ENCODE results near the gene MAPKAPK3. TPM values are rescaled to one million over a fixed set of nuclear protein-coding genes. Genes with fewer than 3 reads are reported as not detected.

MAPKAPK3 gene
- total RNA-seq, 4 donors from 2014 or later = 17.2 to 53.7 (median 18.0) TPM

DNA sequence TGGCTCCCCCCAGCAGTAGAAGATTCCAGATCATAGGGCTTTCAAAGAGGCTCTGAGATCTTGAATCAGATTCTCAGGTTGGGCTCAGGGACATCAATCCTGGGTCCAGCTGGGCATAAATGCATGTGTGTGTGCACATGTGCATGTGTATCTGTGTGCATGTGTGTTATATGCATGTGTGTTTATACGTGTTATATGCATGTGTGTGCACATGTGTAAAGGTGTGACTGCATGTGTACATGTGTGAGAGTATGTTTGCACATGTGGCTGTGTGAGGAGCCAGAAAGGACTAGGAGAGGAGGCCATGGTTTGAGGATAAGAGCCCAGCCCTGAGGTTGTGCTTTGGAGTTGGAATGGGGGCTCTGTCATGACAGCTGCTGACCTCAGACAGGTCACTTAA lies 1.8 kb upstream of the MAPKAPK3 start:
- H3K9me3 ChIP-seq = no peaks in the 10 kb centered on the region
- no peaks in the 10 kb centered on the region for H3K27me3 ChIP-seq
- no peaks in the 10 kb centered on the region for H3K36me3 ChIP-seq
- TF ChIP-seq POLR2A (IDR thresholded peaks at IDR 0.05) (no peak), EP300 (IDR thresholded peaks at IDR 0.05) (no peak)
- TF ChIP-seq, protein P1, sequence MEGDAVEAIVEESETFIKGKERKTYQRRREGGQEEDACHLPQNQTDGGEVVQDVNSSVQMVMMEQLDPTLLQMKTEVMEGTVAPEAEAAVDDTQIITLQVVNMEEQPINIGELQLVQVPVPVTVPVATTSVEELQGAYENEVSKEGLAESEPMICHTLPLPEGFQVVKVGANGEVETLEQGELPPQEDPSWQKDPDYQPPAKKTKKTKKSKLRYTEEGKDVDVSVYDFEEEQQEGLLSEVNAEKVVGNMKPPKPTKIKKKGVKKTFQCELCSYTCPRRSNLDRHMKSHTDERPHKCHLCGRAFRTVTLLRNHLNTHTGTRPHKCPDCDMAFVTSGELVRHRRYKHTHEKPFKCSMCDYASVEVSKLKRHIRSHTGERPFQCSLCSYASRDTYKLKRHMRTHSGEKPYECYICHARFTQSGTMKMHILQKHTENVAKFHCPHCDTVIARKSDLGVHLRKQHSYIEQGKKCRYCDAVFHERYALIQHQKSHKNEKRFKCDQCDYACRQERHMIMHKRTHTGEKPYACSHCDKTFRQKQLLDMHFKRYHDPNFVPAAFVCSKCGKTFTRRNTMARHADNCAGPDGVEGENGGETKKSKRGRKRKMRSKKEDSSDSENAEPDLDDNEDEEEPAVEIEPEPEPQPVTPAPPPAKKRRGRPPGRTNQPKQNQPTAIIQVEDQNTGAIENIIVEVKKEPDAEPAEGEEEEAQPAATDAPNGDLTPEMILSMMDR (IDR thresholded peaks at IDR 0.05) = no peak
- H3K4me1 ChIP-seq = peaks cover 0 to 68% (median 25%) of the 10 kb centered on the region in 4 donors
- H3K27ac ChIP-seq = no peak overlapping the region
- DNase-seq (ENCODE audit: low spot score in 2 of 2) = no peak
- H3K4me3 ChIP-seq = no peak overlapping the region
- 73 to 82% methylated on average over 1 of the region's 1 CpG for WGBS, 2 donors

DNA sequence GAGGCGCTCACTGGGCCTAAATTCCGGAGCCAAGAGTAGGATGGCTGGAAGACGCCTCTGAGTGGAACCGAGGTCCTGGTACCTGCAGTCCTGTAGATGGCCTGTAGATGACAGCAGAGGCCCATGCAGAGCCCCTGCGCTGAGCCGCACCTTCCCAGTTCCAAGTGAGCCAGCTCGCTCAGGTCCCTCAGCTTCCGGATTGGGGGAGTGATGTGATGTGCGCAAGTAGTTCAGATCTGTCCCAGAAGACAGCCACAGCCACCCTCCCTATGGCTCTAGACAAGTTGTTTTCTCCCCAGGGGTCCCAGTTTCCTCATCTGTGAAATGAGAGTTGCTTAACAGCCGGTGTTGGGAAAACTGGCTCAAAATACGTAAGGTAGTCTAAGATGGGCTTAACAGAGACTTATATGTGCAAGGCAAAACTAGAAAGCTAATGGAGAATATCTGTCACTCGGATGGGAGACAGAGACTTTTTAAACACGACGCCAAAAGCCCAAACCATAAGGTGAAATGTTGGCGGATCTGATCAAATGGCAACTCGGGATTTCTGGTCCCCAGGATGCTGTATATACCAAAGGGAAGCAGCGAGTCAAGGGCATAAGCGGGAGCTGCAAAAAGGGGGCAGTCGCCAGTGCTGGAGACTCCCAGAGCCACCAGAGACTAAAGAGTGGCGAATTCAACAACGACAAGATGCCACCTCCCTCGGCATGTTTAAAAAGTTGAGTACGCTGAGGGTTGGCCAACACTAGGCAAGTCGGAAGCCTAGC lies 765 bp upstream of the MAPKAPK3 start:
- WGBS, 2 donors = 0 to 1% methylated on average over 23 of the region's 24 CpGs
- H3K4me3 ChIP-seq = peak overlapping the region; percentile 73 to 92 (median 82)
- H3K4me1 ChIP-seq = peaks cover 0 to 65% (median 20%) of the 10 kb centered on the region in 4 donors
- TF ChIP-seq POLR2A (IDR thresholded peaks at IDR 0.05) = no peak
- TF ChIP-seq, protein P1 (IDR thresholded peaks at IDR 0.05) = peak; percentile 95 to 98 (median 97)
- no peak for TF ChIP-seq EP300 (IDR thresholded peaks at IDR 0.05)
- peak overlapping the region; percentile 78 to 93 (median 89) for H3K27ac ChIP-seq
- H3K9me3 ChIP-seq = no peaks in the 10 kb centered on the region
- peak; percentile 59 to 80 for DNase-seq (ENCODE audit: low spot score in 2 of 2)
- H3K36me3 ChIP-seq = no peaks in the 10 kb centered on the region
- H3K27me3 ChIP-seq = no peaks in the 10 kb centered on the region

DNA sequence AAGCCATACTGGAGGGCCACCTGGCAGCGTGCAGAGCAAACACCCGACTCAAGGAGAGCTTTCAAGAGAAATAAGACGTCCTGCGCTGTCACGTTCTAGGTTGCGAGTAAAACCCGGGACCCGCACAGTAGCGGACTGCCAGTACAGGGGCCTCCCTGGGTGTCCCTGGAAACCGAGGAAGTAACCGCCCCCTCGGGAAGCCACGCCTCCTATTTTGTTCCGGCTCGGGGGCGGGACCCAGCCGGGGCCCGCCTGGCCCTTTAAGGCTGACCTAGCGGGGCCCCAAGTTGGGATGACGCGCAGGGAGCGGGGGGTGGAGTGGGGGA lies 218 bp upstream of the MAPKAPK3 start:
- Histone ChIP-seq H3K36me3 (no peaks in the 10 kb centered on the region), H3K27ac (peak overlapping the region; percentile 78 to 93 (median 89)), H3K4me3 (peak overlapping the region; percentile 73 to 92 (median 82)), H3K27me3 (no peaks in the 10 kb centered on the region), H3K9me3 (no peaks in the 10 kb centered on the region), H3K4me1 (peaks cover 0 to 61% (median 20%) of the 10 kb centered on the region in 4 donors)
- TF ChIP-seq EP300 (IDR thresholded peaks at IDR 0.05) (peak in 1 of 2 donors; percentile 48), POLR2A (IDR thresholded peaks at IDR 0.05) (peak in 1 of 2 donors; percentile 56)
- TF ChIP-seq, protein P1 (IDR thresholded peaks at IDR 0.05) = no peak
- WGBS, 2 donors = 0% methylated on average over 17 to 22 of the region's 22 CpGs
- peak; percentile 84 to 88 for DNase-seq (ENCODE audit: low spot score in 2 of 2)

DNA sequence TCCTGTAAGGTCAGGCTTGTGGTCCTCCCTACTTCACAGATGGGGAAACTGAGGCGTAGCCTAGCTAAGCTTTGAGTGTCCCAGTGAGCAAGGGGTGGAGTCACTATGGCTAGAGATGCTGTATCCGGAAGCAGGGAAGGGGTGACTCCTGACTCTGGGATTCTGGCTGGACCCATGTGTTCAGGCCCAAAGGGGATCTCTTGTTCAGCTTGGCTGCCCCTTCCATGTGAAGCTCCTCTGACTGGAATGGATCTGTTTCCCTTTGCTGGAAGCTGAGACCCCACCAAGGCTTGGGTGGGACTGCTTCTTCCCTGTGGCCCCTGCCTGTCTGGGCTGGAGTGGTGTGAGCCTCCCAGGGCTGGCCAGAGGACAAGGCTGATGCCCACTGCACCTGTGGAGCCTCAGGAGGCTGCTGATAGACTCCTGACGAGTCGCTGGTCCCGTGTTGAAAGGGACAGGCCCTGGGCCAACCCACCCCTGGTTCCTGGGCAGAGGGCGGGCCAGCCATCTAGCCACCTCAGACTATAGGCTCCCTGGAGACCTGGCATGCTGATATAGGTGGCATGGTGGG lies 1.0 kb downstream of the MAPKAPK3 start:
- H3K9me3 ChIP-seq = no peaks in the 10 kb centered on the region
- TF ChIP-seq, protein P1 (IDR thresholded peaks at IDR 0.05) = no peak
- TF ChIP-seq POLR2A (IDR thresholded peaks at IDR 0.05) (no peak), EP300 (IDR thresholded peaks at IDR 0.05) (no peak)
- H3K36me3 ChIP-seq = peaks cover 0 to 10% (median 0%) of the 10 kb centered on the region in 3 donors
- WGBS, 2 donors = 56 to 74% methylated on average over 2 to 5 of the region's 6 CpGs
- H3K4me1 ChIP-seq = peaks cover 0 to 52% (median 15%) of the 10 kb centered on the region in 4 donors
- H3K4me3 ChIP-seq = peak overlapping the region; percentile 73 to 92 (median 82)
- no peak for DNase-seq (ENCODE audit: low spot score in 2 of 2)
- H3K27ac ChIP-seq = peak overlapping the region in 3 of 4 donors; percentile 87 to 93 (median 91)
- H3K27me3 ChIP-seq = no peaks in the 10 kb centered on the region

DNA sequence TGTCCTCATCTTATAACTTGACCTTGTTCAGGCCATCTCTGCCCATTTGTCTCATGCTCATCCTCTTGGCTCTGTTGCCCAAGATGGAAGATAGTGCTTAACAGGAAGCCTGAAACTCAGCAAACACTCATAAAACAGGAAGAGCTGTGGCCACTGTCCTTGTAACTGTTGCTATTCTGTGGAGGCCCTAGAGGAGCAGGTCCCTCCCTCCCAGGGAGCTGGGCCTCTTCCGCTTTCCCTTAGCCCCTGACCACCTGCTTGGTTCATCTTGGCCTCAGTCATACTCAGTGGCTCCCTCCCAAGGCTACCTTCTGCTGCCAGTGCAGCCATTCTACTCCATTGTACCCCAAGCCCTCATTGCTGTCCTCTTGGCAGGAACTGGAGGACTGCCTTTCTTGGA lies 3.5 kb downstream of the MAPKAPK3 start:
- WGBS, 2 donors = 71% methylated on average over 1 of the region's 1 CpG; no CpG with 5 or more reads in 1 of the 2 donors
- no peak for DNase-seq (ENCODE audit: low spot score in 2 of 2)
- no peaks in the 10 kb centered on the region for H3K9me3 ChIP-seq
- TF ChIP-seq EP300 (IDR thresholded peaks at IDR 0.05) (peak in 1 of 2 donors; percentile 12), POLR2A (IDR thresholded peaks at IDR 0.05) (no peak)
- TF ChIP-seq, protein P1 (IDR thresholded peaks at IDR 0.05) = no peak
- peaks cover 0 to 50% (median 23%) of the 10 kb centered on the region in 4 donors for H3K4me1 ChIP-seq
- no peaks in the 10 kb centered on the region for H3K27me3 ChIP-seq
- H3K36me3 ChIP-seq = peaks cover 0 to 11% (median 0%) of the 10 kb centered on the region in 3 donors
- H3K27ac ChIP-seq = peak overlapping the region in 2 of 4 donors; percentile 21 to 42
- no peak overlapping the region for H3K4me3 ChIP-seq
